Erythroblast (primary cell): ENCODE data around the gene LRRC31.

ENCODE experiments used
- GATA1 ChIP-seq: IDR thresholded peaks from 2 replicates; pipeline ENCODE4 v1.6.1; 2011; ENCODE audit warnings: low read depth, mild to moderate bottlenecking, control low read depth, low read length, moderate library complexity
- POLR2A ChIP-seq: IDR thresholded peaks from 2 replicates; pipeline ENCODE4 v1.6.1; 2011; ENCODE audit warnings: mild to moderate bottlenecking, low read length

DNA sequence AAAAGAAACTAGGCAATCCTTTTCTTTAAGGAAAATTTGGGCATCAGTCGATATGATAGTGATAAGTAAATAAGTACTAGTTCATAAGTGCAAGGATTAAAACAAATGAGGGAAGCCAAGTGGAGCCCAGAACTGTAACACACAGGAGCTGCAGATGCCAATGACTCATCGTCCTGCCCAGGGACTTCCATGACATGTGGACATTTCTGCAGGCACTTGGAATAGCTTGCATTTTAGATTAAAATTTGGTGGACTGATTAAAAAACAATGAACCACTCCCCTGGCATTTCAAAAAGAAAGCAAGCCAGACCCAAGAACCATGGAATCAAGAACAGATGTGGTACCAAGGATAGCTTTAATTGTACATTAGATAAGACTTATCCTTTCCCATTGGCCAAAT, 44.6 kb upstream of the LRRC31 start:
- TF ChIP-seq POLR2A (no peak), GATA1 (no peak)
